ENCODE measurements around the gene GART. TPM values are rescaled to one million over a fixed set of nuclear protein-coding genes. Genes with fewer than 3 reads are reported as not detected.

The GART gene
- total and polyA plus RNA-seq, 2 of the 8 experiments (the other 6 are each of a cell fraction or from before 2014, with no cell fraction given): 23.1 to 231 TPM

DNA sequence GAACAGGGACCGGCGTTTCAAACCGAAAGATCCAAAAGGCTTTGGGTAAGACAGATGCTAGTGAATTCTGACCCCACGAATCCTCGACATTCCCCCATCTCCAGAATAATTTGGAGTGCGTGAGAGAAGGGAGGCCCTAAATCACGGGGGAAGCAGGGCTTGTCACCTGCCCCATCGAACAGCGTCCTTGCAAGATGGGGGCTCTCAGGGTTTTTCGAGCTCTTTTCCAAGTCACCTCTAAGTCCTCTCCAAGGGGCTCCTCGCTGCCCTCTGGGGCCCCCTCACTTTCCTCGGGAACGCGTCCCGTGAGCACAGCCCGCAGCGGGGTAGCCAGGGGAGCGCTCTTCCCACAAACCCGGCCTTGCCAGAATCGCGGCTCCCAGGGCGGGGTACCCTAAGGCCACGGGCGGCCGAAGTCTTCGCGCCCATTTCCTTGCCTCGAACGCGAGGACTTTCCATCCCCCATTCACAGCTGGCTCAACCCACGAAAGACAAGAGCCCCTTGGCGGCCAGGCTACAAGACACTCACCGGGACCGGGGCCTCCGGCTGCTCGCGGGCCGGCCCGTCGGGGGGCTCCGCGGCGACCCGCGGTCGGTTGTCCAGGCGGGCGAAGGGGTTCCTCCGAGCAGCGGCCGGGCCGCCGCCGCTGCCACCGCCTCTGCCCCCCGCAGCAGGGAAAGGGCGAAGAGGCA is 46.0 kb upstream of the GART start:
- Histone ChIP-seq H3K79me1 (ENCODE audit: low read depth, low read length) (no peaks in the 10 kb centered on the region), H3K27ac (ENCODE audit: low read depth, low read length) (peak overlapping the region; percentile 72; the same call in 1 of the 2 replicates), H2AK5ac (ENCODE audit: low read depth, low read length) (no peak overlapping the region), H2AFZ (ENCODE audit: low read length) (peak overlapping the region; percentile 11; the same call in 1 of the 2 replicates), H2BK120ac (replicated peaks; ENCODE audit: low read depth, low read length) (no peak overlapping the region), H3K18ac (ENCODE audit: extremely low read depth, low read length) (peak overlapping the region; percentile 48), H3K4me3 (ENCODE audit: extremely low read depth in 1 of 4, insufficient read depth in 2 of 4, low read depth in 3 of 4, low read length in 4 of 4) (peak overlapping the region; percentile 66 to 90 (median 88)), H3K4me2 (ENCODE audit: insufficient read depth in 1 of 2, low read depth in 2 of 2, low read length in 2 of 2) (peak overlapping the region; percentile 81 to 83), H3K14ac (ENCODE audit: insufficient read length) (no peak overlapping the region), H3K23ac (ENCODE audit: insufficient read length) (no peak overlapping the region), H4K5ac (ENCODE audit: insufficient read length, low read depth, low read length) (no peak overlapping the region), H3K27me3 (replicated peaks in 1 of 4; ENCODE audit: control insufficient read depth in 3 of 4, extremely low read depth in 1 of 4, insufficient read depth in 3 of 4, low read length in 3 of 4) (no peaks in the 10 kb centered on the region), H3K9me3 (ENCODE audit: insufficient read depth in 2 of 2, low read depth in 1 of 2, low read length in 1 of 2) (no peaks in the 10 kb centered on the region), H4K91ac (replicated peaks; ENCODE audit: insufficient read length, low read length) (no peak overlapping the region), H4K20me1 (replicated peaks in 1 of 2; ENCODE audit: control insufficient read depth in 1 of 2, insufficient read depth in 2 of 2, low read length in 2 of 2) (no peaks in the 10 kb centered on the region), H3K23me2 (ENCODE audit: low read depth, low read length) (peaks cover 10% of the 10 kb centered on the region; the same call in 1 of the 2 replicates), H3K4ac (replicated peaks; ENCODE audit: insufficient read length, low read depth, low read length) (no peak overlapping the region), H2BK15ac (ENCODE audit: low read length) (no peak overlapping the region), H2BK5ac (ENCODE audit: low read depth, low read length) (no peak overlapping the region), H2BK20ac (ENCODE audit: low read length) (no peak overlapping the region), H3K56ac (replicated peaks; ENCODE audit: insufficient read length, low read depth, low read length) (peak overlapping the region; percentile 37), H3K36me3 (ENCODE audit: control insufficient read depth in 2 of 4, insufficient read depth in 4 of 4, low read length in 3 of 4) (peaks cover 0 to 22% (median 1%) of the 10 kb centered on the region in 4 experiments; a peak in 3 of 8 replicates), H2BK12ac (ENCODE audit: low read depth, low read length) (no peak overlapping the region), H3K4me1 (replicated peaks in 1 of 4; ENCODE audit: control insufficient read depth in 3 of 4, insufficient read depth in 4 of 4, low read length in 3 of 4) (peaks cover 0 to 2% (median under 1%) of the 10 kb centered on the region in 4 experiments; a peak in 2 of 7 replicates), H4K8ac (ENCODE audit: extremely low read depth, insufficient read depth, low read length) (peak overlapping the region; percentile 93), H3K9ac (replicated peaks in 1 of 4; ENCODE audit: extremely low read depth in 1 of 4, low read depth in 3 of 4, low read length in 3 of 4) (peak overlapping the region; percentile 71 to 95 (median 78)), H3K79me2 (ENCODE audit: control insufficient read depth in 1 of 2, insufficient read depth in 2 of 2, low read length in 2 of 2) (peaks cover 0 to 23% of the 10 kb centered on the region in 2 experiments; a peak in 2 of 4 replicates)
- WGBS, 2 experiments (ENCODE audit: extremely low coverage in 1 of 2, insufficient coverage in 1 of 2, insufficient read length in 1 of 2, insufficient replicate concordance in 2 of 2, low coverage in 1 of 2, low lambda C conversion rate in 2 of 2, missing lambda C conversion rate in 1 of 2): 2% methylated on average over 44 of the region's 57 CpGs; no CpG with 5 or more reads in 1 of the 2 experiments
- CTCF ChIA-PET (ENCODE audit: partially characterized antibody): interaction anchor here (2.0 kb wide), 1 partner anchor 16 kb away, joined by 11 read pairs; no protein-coding TSS in a partner anchor
- POLR2A ChIA-PET (ENCODE audit: partially characterized antibody): interaction anchor here (0.8 to 2.8 kb wide), 13 partner anchors 9 to 97 kb away, joined by 3 to 12 read pairs (median 4); partner anchors contain the start of genes DNAJC28, GART and SON
- FAIRE-seq (no peak), DNase-seq (ENCODE audit: low read depth in 1 of 2, low spot score in 2 of 2) (no peak)
- no peak for TF ChIP-seq KDM5A (IDR thresholded peaks at IDR 0.05; ENCODE audit: low read length)
- no peak for TF ChIP-seq CBX5 (IDR thresholded peaks at IDR 0.05; ENCODE audit: low read depth, low read length)
- 0 out of 2 replicates have a peak, but pooled peaks have one; percentile 14 for TF ChIP-seq BACH1 (IDR thresholded peaks at IDR 0.05; ENCODE audit: low read length)
- TF ChIP-seq KDM4A (IDR thresholded peaks at IDR 0.05; ENCODE audit: low read depth, low read length, severe bottlenecking): no peak
- no peak for TF ChIP-seq SP1 (IDR thresholded peaks at IDR 0.05; ENCODE audit: low read depth, low read length)
- no peak for TF ChIP-seq RNF2 (IDR thresholded peaks at IDR 0.05; ENCODE audit: borderline replicate concordance, low read depth, low read length, missing control alignments, poor library complexity, severe bottlenecking)
- no peak for TF ChIP-seq SIN3A (conservative IDR thresholded peaks at IDR 0.05 in 1 of 2, IDR thresholded peaks at IDR 0.05 in 1 of 2; ENCODE audit: low read depth in 1 of 2, low read length in 2 of 2)
- no peak for TF ChIP-seq GABPA (IDR thresholded peaks at IDR 0.05; ENCODE audit: borderline replicate concordance, insufficient read depth, low read length)
